H9 (cell line): ENCODE measurements around the gene LRRC28. TPM values are rescaled to one million over a fixed set of nuclear protein-coding genes. Genes with fewer than 3 reads are reported as not detected.

Experiments
- DNase-seq: peaks from one replicate; pipeline ENCODE4 v3.0.0-alpha.2; 2017
- H2AFZ ChIP-seq: one replicate; pipeline ENCODE4 v1.6.1; 2013; ENCODE audit warnings: mild to moderate bottlenecking, low read length, control low read depth, moderate library complexity
- H2AK5ac ChIP-seq: 2 replicates; pipeline ENCODE4 v1.6.1; 2013; ENCODE audit warnings: low read length, control low read depth, mixed read lengths; ENCODE audit not compliant: insufficient read length
- H2BK120ac ChIP-seq: one replicate; pipeline ENCODE4 v1.6.1; 2013; ENCODE audit warnings: low read depth, mild to moderate bottlenecking, low read length, control low read depth, inconsistent platforms; ENCODE audit not compliant: poor library complexity, severe bottlenecking
- H2BK12ac ChIP-seq: 2 replicates; pipeline ENCODE4 v1.6.1; 2013; ENCODE audit warnings: low read length, control low read depth, mixed read lengths, low read depth; ENCODE audit not compliant: insufficient read length
- H2BK15ac ChIP-seq: 2 replicates; pipeline ENCODE4 v1.6.1; 2013; ENCODE audit warnings: low read depth, low read length, control low read depth
- H2BK20ac ChIP-seq: one replicate; pipeline ENCODE4 v1.6.1; 2013; ENCODE audit warnings: low read depth, mild to moderate bottlenecking, low read length, control low read depth, inconsistent platforms; ENCODE audit not compliant: poor library complexity, severe bottlenecking
- H2BK5ac ChIP-seq: 2 replicates; pipeline ENCODE4 v1.6.1; 2013; ENCODE audit warnings: low read length, control low read depth, mixed read lengths; ENCODE audit not compliant: insufficient read length
- H3K14ac ChIP-seq: 2 replicates; pipeline ENCODE4 v1.6.1; 2013; ENCODE audit warnings: low read length, control low read depth; ENCODE audit not compliant: insufficient read depth
- H3K18ac ChIP-seq: 2 replicates; pipeline ENCODE4 v1.6.1; 2013; ENCODE audit warnings: low read depth, mild to moderate bottlenecking, mixed read lengths, low read length, control low read depth; ENCODE audit not compliant: insufficient read length
- H3K23ac ChIP-seq: 2 replicates; pipeline ENCODE4 v1.6.1; 2013; ENCODE audit warnings: low read length, control low read depth, mixed read lengths, low read depth; ENCODE audit not compliant: insufficient read length
- H3K23me2 ChIP-seq: 2 replicates; pipeline ENCODE4 v1.6.1; 2013; ENCODE audit warnings: low read depth, mild to moderate bottlenecking, mixed read lengths, low read length, control low read depth; ENCODE audit not compliant: insufficient read length, poor library complexity, severe bottlenecking
- H3K27ac ChIP-seq: 2 replicates; pipeline ENCODE4 v1.5.1; 2013; ENCODE audit warnings: low read length, control low read depth, mixed read lengths, low read depth; ENCODE audit not compliant: insufficient read length
- H3K27me3 ChIP-seq: 2 replicates; pipeline ENCODE4 v1.6.1; 2013; ENCODE audit warnings: low read length, control low read depth, inconsistent platforms; ENCODE audit not compliant: insufficient read depth
- H3K4ac ChIP-seq: 2 replicates; pipeline ENCODE4 v1.6.1; 2013; ENCODE audit warnings: low read depth, mild to moderate bottlenecking, control low read depth, inconsistent platforms, low read length, moderate library complexity
- H3K4me1 ChIP-seq: 2 replicates; pipeline ENCODE4 v1.6.1; 2013; ENCODE audit warnings: low read length, control low read depth, inconsistent platforms; ENCODE audit not compliant: insufficient read depth
- H3K4me2 ChIP-seq: 2 replicates; pipeline ENCODE4 v1.6.1; 2013; ENCODE audit warnings: low read length, control low read depth, mixed read lengths; ENCODE audit not compliant: insufficient read length, insufficient read depth
- H3K56ac ChIP-seq: 2 replicates; pipeline ENCODE4 v1.6.1; 2013; ENCODE audit warnings: low read depth, mild to moderate bottlenecking, mixed read lengths, low read length, control low read depth; ENCODE audit not compliant: insufficient read length
- H3K79me1 ChIP-seq: 2 replicates; pipeline ENCODE4 v1.6.1; 2013; ENCODE audit warnings: low read depth, mild to moderate bottlenecking, moderate library complexity, low read length, control low read depth, inconsistent platforms; ENCODE audit not compliant: insufficient read depth, poor library complexity, severe bottlenecking
- H3K79me2 ChIP-seq: 2 replicates; pipeline ENCODE4 v1.6.1; 2013; ENCODE audit warnings: low read length, control low read depth, inconsistent platforms; ENCODE audit not compliant: insufficient read depth
- H3K9ac ChIP-seq: 2 replicates; pipeline ENCODE4 v1.6.1; 2013; ENCODE audit warnings: low read length, control low read depth, mixed read lengths; ENCODE audit not compliant: insufficient read length; ENCODE audit errors: extremely low read depth
- H3K9me3 ChIP-seq: one replicate; pipeline ENCODE4 v1.6.1; 2013; ENCODE audit warnings: low read depth, low read length, inconsistent platforms; ENCODE audit not compliant: control insufficient read depth
- H3T11ph ChIP-seq: one replicate; pipeline ENCODE4 v1.6.1; 2013; ENCODE audit warnings: mild to moderate bottlenecking, low read length, control low read depth, inconsistent platforms
- H4K20me1 ChIP-seq: one replicate; pipeline ENCODE4 v1.6.1; 2013; ENCODE audit not compliant: control insufficient read depth, insufficient read length, insufficient read depth
- H4K5ac ChIP-seq: 2 replicates; pipeline ENCODE4 v1.6.1; 2013; ENCODE audit warnings: low read depth, mild to moderate bottlenecking, mixed read lengths, low read length, control low read depth; ENCODE audit not compliant: insufficient read length
- H4K8ac ChIP-seq: replicated peaks from 2 replicates; pipeline ENCODE4 v1.6.1; 2013; ENCODE audit warnings: low read length, control low read depth, mixed read lengths, low read depth; ENCODE audit not compliant: insufficient read length
- H4K91ac ChIP-seq: 2 replicates; pipeline ENCODE4 v1.6.1; 2013; ENCODE audit warnings: low read depth, mild to moderate bottlenecking, moderate library complexity, mixed read lengths, low read length, control low read depth; ENCODE audit not compliant: insufficient read length
- H3K27ac Mint-ChIP-seq, 3 experiments: 2 replicates in 2 of 3; 3 replicates in 1 of 3; pipeline ENCODE4 v1.8.0; 2020 to 2021; ENCODE audit warnings: mixed read lengths in 3 of 3, mild to moderate bottlenecking in 1 of 3, moderate library complexity in 1 of 3
- H3K27me3 Mint-ChIP-seq: 2 replicates; pipeline ENCODE4 v1.8.0; 2021; ENCODE audit warnings: low read depth, mild to moderate bottlenecking, moderate library complexity, mixed read lengths
- H3K36me3 Mint-ChIP-seq, 3 experiments: 2 replicates in 2 of 3; 3 replicates in 1 of 3; pipeline ENCODE4 v1.8.0; 2020 to 2021; ENCODE audit warnings: low read depth in 3 of 3, mixed read lengths in 3 of 3; ENCODE audit not compliant: insufficient read depth in 1 of 3
- H3K4me1 Mint-ChIP-seq, 2 experiments: 2 replicates each; pipeline ENCODE4 v1.8.0; 2020; ENCODE audit warnings: mixed read lengths in 2 of 2
- H3K4me3 Mint-ChIP-seq, 2 experiments: 2 replicates in 1 of 2; 3 replicates in 1 of 2; pipeline ENCODE4 v1.8.0; 2020 to 2021; ENCODE audit warnings: mild to moderate bottlenecking in 2 of 2, mixed read lengths in 2 of 2, moderate library complexity in 1 of 2
- H3K9me3 Mint-ChIP-seq, 2 experiments: 2 replicates in 1 of 2; 3 replicates in 1 of 2; pipeline ENCODE4 v1.8.0; 2020; ENCODE audit warnings: mild to moderate bottlenecking in 2 of 2, mixed read lengths in 2 of 2, moderate library complexity in 1 of 2
- CTCF ChIP-seq: fragments of 200-600 bp; sonication (generic); conservative IDR thresholded peaks from 3 replicates; pipeline ENCODE4 v1.8.0; 2021; ENCODE audit warnings: antibody characterized with exemption, mild to moderate bottlenecking
- WGBS: extraction: QIAGEN DNeasy Blood & Tissue Kit; methylation state at CpG from one replicate; pipeline ENCODE4 v1.1.7; 2013; ENCODE audit warnings: missing lambda C conversion rate, low lambda C conversion rate, mixed read lengths; ENCODE audit not compliant: insufficient read length; ENCODE audit errors: extremely low coverage; 5-methylcytosine and 5-hydroxymethylcytosine counted together
- total RNA-seq: library from RNA; stranded (reverse); gene quantifications from 2 replicates; pipeline ENCODE4 v1.2.1, GENCODE V29; 2021

LRRC28 gene
- total RNA-seq, 1 experiment from 2014 or later: 17.6 TPM

GRCh38 chr15:99385005-99385669 lies 133.9 kb downstream of the LRRC28 start:
- Histone ChIP-seq H3K4ac (no peak overlapping the region), H3K9me3 (no peaks in the 10 kb centered on the region), H3K23me2 (no peaks in the 10 kb centered on the region), H4K91ac (no peak overlapping the region), H3K14ac (no peak overlapping the region), H2AFZ (no peak overlapping the region), H3K79me2 (no peaks in the 10 kb centered on the region), H3K23ac (no peak overlapping the region), H4K8ac (no peak overlapping the region), H2BK120ac (no peak overlapping the region), H3K56ac (no peak overlapping the region), H2AK5ac (no peak overlapping the region), H3K79me1 (no peaks in the 10 kb centered on the region), H3K9ac (no peak overlapping the region), H3K4me2 (no peak overlapping the region), H3K27me3 (no peaks in the 10 kb centered on the region), H2BK5ac (no peak overlapping the region), H4K20me1 (no peaks in the 10 kb centered on the region), H2BK12ac (no peak overlapping the region), H3K18ac (no peak overlapping the region), H3K4me1 (no peaks in the 10 kb centered on the region), H2BK15ac (no peak overlapping the region), H3K27ac (no peak overlapping the region), H4K5ac (no peak overlapping the region), H3T11ph (no peak overlapping the region), H2BK20ac (no peak overlapping the region)
- DNase-seq: no peak
- Mint-ChIP-seq H3K4me1 (peaks cover 8 to 9% of the 10 kb centered on the region in 2 experiments), H3K36me3 (peaks cover 7 to 13% (median 13%) of the 10 kb centered on the region in 3 experiments), H3K27ac (peak overlapping the region in 1 of 3 experiments; percentile 70; a peak in 1 of 7 replicates), H3K9me3 (peaks cover 17 to 19% of the 10 kb centered on the region in 2 experiments; a peak in 4 of 5 replicates), H3K4me3 (no peak overlapping the region), H3K27me3 (no peaks in the 10 kb centered on the region)
- TF ChIP-seq CTCF: no peak
- WGBS: no CpG with 5 or more reads among the region's 6 CpGs
